ENCODE results near the gene CGB3. TPM values are rescaled to one million over a fixed set of nuclear protein-coding genes. Genes with fewer than 3 reads are reported as not detected.

The CGB3 gene
- total RNA-seq, 4 donors from 2014 or later, result not detected

GRCh38 chr19:49064768-49065611 lies 40.9 kb upstream of the CGB3 start, which contains the start of gene NTF4:
TSS of gene NTF4 (minus strand) at chr19:49064818. CDS start at chr19:49061997, 2,821 bp downstream.
- DNase-seq (ENCODE audit: low spot score in 2 of 2), result no peak
- H3K4me3 ChIP-seq, result peak within 1 kb of the TSS; percentile 47
- peaks cover 61% of the 10 kb centered on the region for H3K27me3 ChIP-seq
- no peaks in the 10 kb centered on the region for H3K36me3 ChIP-seq
- WGBS, result 13% methylated on average over 11 of the region's 53 CpGs
- peaks cover 21% of the 10 kb centered on the region for H3K4me1 ChIP-seq
- peak within 1 kb of the TSS; percentile 78 for H3K27ac ChIP-seq
- TF ChIP-seq EP300 (IDR thresholded peaks at IDR 0.05) (no peak), CTCF (IDR thresholded peaks at IDR 0.05) (no peak), POLR2A (IDR thresholded peaks at IDR 0.05) (no peak), POLR2AphosphoS5 (IDR thresholded peaks at IDR 0.05) (no peak)
- no peaks in the 10 kb centered on the region for H3K9me3 ChIP-seq

GRCh38 chr19:49064029-49064629 lies 40.0 kb upstream of the CGB3 start:
- TF ChIP-seq CTCF (IDR thresholded peaks at IDR 0.05) (no peak), POLR2AphosphoS5 (IDR thresholded peaks at IDR 0.05) (no peak), EP300 (IDR thresholded peaks at IDR 0.05) (no peak), POLR2A (IDR thresholded peaks at IDR 0.05) (no peak)
- Histone ChIP-seq H3K27ac (peak overlapping the region; percentile 78), H3K4me3 (peak overlapping the region; percentile 47), H3K9me3 (no peaks in the 10 kb centered on the region), H3K27me3 (peaks cover 55% of the 10 kb centered on the region), H3K36me3 (no peaks in the 10 kb centered on the region), H3K4me1 (peaks cover 21% of the 10 kb centered on the region)
- WGBS, result 29% methylated on average over 4 of the region's 10 CpGs
- DNase-seq (ENCODE audit: low spot score in 2 of 2), result no peak

GRCh38 chr19:49061445-49061844 lies 37.3 kb upstream of the CGB3 start:
- Histone ChIP-seq H3K4me3 (no peak overlapping the region), H3K4me1 (peaks cover 41% of the 10 kb centered on the region), H3K36me3 (no peaks in the 10 kb centered on the region), H3K9me3 (no peaks in the 10 kb centered on the region), H3K27me3 (peaks cover 58% of the 10 kb centered on the region), H3K27ac (no peak overlapping the region)
- TF ChIP-seq POLR2A (IDR thresholded peaks at IDR 0.05) (no peak), CTCF (IDR thresholded peaks at IDR 0.05) (no peak), EP300 (IDR thresholded peaks at IDR 0.05) (no peak), POLR2AphosphoS5 (IDR thresholded peaks at IDR 0.05) (no peak)
- no peak for DNase-seq (ENCODE audit: low spot score in 2 of 2)
- WGBS, result 83% methylated on average over 12 of the region's 25 CpGs

- no peaks in the 10 kb centered on the region for H3K36me3 ChIP-seq
- no peak for TF ChIP-seq EP300 (IDR thresholded peaks at IDR 0.05)
- no peak for TF ChIP-seq POLR2A (IDR thresholded peaks at IDR 0.05)
- WGBS, result no CpG with 5 or more reads among the region's 2 CpGs
- DNase-seq (ENCODE audit: low spot score in 2 of 2), result no peak
- H3K27me3 ChIP-seq, result peaks cover 54% of the 10 kb centered on the region
- no peak overlapping the region for H3K27ac ChIP-seq
- H3K4me3 ChIP-seq, result no peak overlapping the region
- H3K4me1 ChIP-seq, result peaks cover 46% of the 10 kb centered on the region
- no peaks in the 10 kb centered on the region for H3K9me3 ChIP-seq
Observed at GRCh38 chr19:49061000-49061399, 36.9 kb upstream of the CGB3 start.

GRCh38 chr19:49059053-49059452 lies 34.9 kb upstream of the CGB3 start:
- TF ChIP-seq POLR2A (IDR thresholded peaks at IDR 0.05) (no peak), POLR2AphosphoS5 (IDR thresholded peaks at IDR 0.05) (no peak), EP300 (IDR thresholded peaks at IDR 0.05) (no peak), CTCF (IDR thresholded peaks at IDR 0.05) (no peak)
- no peak for DNase-seq (ENCODE audit: low spot score in 2 of 2)
- Histone ChIP-seq H3K27ac (no peak overlapping the region), H3K36me3 (no peaks in the 10 kb centered on the region), H3K27me3 (peaks cover 35% of the 10 kb centered on the region), H3K4me3 (no peak overlapping the region), H3K4me1 (peaks cover 34% of the 10 kb centered on the region), H3K9me3 (no peaks in the 10 kb centered on the region)
- 35% methylated on average over 9 of the region's 9 CpGs for WGBS

Measured in suprapubic skin (tissue), 4 donors.